Fibroblast of lung (primary cell): ENCODE results near the gene PARVG. TPM values are rescaled to one million over a fixed set of nuclear protein-coding genes. Genes with fewer than 3 reads are reported as not detected.

Experiments used
- DNase-seq, 2 donors: peaks; one replicate each; pipeline versions ENCODE4 v3.0.0 to v3.0.0-alpha.2; 2010; ENCODE audit warnings: low read depth in 2 of 2
- H2AFZ ChIP-seq: 2 replicates; pipeline ENCODE4 v1.5.1; 2012; ENCODE audit warnings: low read length, control low read depth, inconsistent platforms
- H3K27ac ChIP-seq: 2 replicates; pipeline ENCODE4 v1.5.1; 2011; ENCODE audit warnings: low read length, control low read depth; ENCODE audit not compliant: insufficient read depth
- H3K27me3 ChIP-seq: 2 replicates; pipeline ENCODE4 v1.5.1; 2011; ENCODE audit warnings: mild to moderate bottlenecking, low read length; ENCODE audit not compliant: control insufficient read depth, insufficient read depth
- H3K36me3 ChIP-seq: 2 replicates; pipeline ENCODE4 v1.5.1; 2011; ENCODE audit warnings: low read length; ENCODE audit not compliant: control insufficient read depth, insufficient read depth
- H3K4me1 ChIP-seq: 2 replicates; pipeline ENCODE4 v1.5.1; 2011; ENCODE audit warnings: low read length; ENCODE audit not compliant: control insufficient read depth, insufficient read depth; ENCODE audit errors: extremely low read depth
- H3K4me2 ChIP-seq: 2 replicates; pipeline ENCODE4 v1.5.1; 2011; ENCODE audit warnings: low read length, control low read depth; ENCODE audit not compliant: insufficient read depth; ENCODE audit errors: extremely low read depth
- H3K4me3 ChIP-seq, 4 experiments: fragments of 200-600 bp in 1 of 4; sonication (generic) in 1 of 4; replicated peaks in 1 of 4; 2 replicates each; pipeline ENCODE4 v1.5.1; 2011 to 2016; ENCODE audit warnings: low read length in 4 of 4, low read depth in 3 of 4, mild to moderate bottlenecking in 3 of 4, control low read depth in 2 of 4, inconsistent platforms in 1 of 4, mixed read lengths in 1 of 4; ENCODE audit not compliant: insufficient read depth in 1 of 4; ENCODE audit errors: control extremely low read depth in 1 of 4
- H3K79me2 ChIP-seq: 2 replicates; pipeline ENCODE4 v1.5.1; 2012; ENCODE audit warnings: mild to moderate bottlenecking, low read length, inconsistent platforms; ENCODE audit not compliant: control insufficient read depth, insufficient read depth
- H3K9ac ChIP-seq: 2 replicates; pipeline ENCODE4 v1.5.1; 2011; ENCODE audit warnings: mild to moderate bottlenecking, low read length, control low read depth; ENCODE audit not compliant: insufficient read depth
- H3K9me3 ChIP-seq: 2 replicates; pipeline ENCODE4 v1.5.1; 2012; ENCODE audit warnings: low read depth, low read length; ENCODE audit not compliant: control insufficient read depth, insufficient read depth
- H4K20me1 ChIP-seq: 2 replicates; pipeline ENCODE4 v1.5.1; 2011; ENCODE audit warnings: low read length; ENCODE audit not compliant: control insufficient read depth, insufficient read depth; ENCODE audit errors: extremely low read depth
- EZH2 ChIP-seq: IDR thresholded peaks from 2 replicates; pipeline ENCODE4 v1.5.1; 2012; ENCODE audit warnings: low read length, control low read depth, mild to moderate bottlenecking; ENCODE audit errors: missing control alignments
- polyA plus RNA-seq, 2 donors: library from polyadenylated mRNA; depleted of rRNA in 1 of 2; stranded (reverse) in 1 of 2; unstranded in 1 of 2; fragments of >200 nt; gene quantifications; 2 replicates each; pipeline ENCODE4 v1.2.1, GENCODE V29; 2011 to 2012; ENCODE audit warnings: missing spikeins in 1 of 2
- total RNA-seq: library from RNA; depleted of rRNA; stranded (reverse); fragments of >200 nt; gene quantifications from 2 replicates; pipeline ENCODE4 v1.2.1, GENCODE V29; 2014
- TF ChIP-seq, protein P1 (sequence below), 2 donors: IDR thresholded peaks in 1 of 2; conservative IDR thresholded peaks in 1 of 2; 1 replicate in 1 of 2; 2 replicates in 1 of 2; pipeline ENCODE4 v1.5.1; 2011 to 2012; ENCODE audit warnings: low read length in 2 of 2, control low read depth in 1 of 2, inconsistent platforms in 1 of 2, low read depth in 1 of 2, mild to moderate bottlenecking in 1 of 2

The PARVG gene
- total and polyA plus RNA-seq, 2 donors (not counting 1 experiment from before 2014, with no cell fraction given), result not detected

DNA sequence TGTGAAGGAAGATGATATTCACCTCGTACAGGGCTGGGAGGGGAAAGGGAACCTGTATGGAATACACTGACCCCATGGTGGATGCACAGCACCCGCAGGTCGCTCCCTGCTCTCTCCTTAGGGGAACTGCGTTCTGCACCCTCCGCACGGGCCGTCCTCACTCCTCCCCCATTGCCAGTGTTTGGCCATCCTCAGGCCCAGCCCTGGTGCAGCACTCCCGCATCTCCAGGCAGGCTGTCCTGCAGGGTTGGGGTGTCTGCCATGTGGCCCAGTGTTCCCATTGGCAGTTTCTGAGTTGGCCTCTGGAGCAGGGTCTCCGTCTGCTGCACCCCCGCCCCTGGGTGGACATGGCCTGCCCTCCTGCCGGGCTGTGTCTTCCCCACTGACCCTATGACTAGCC lies 19.1 kb upstream of the PARVG start:
- no peaks in the 10 kb centered on the region for H3K36me3 ChIP-seq
- H2AFZ ChIP-seq, result no peak overlapping the region
- H3K9me3 ChIP-seq, result no peaks in the 10 kb centered on the region
- no peak for DNase-seq
- TF ChIP-seq, protein P1, sequence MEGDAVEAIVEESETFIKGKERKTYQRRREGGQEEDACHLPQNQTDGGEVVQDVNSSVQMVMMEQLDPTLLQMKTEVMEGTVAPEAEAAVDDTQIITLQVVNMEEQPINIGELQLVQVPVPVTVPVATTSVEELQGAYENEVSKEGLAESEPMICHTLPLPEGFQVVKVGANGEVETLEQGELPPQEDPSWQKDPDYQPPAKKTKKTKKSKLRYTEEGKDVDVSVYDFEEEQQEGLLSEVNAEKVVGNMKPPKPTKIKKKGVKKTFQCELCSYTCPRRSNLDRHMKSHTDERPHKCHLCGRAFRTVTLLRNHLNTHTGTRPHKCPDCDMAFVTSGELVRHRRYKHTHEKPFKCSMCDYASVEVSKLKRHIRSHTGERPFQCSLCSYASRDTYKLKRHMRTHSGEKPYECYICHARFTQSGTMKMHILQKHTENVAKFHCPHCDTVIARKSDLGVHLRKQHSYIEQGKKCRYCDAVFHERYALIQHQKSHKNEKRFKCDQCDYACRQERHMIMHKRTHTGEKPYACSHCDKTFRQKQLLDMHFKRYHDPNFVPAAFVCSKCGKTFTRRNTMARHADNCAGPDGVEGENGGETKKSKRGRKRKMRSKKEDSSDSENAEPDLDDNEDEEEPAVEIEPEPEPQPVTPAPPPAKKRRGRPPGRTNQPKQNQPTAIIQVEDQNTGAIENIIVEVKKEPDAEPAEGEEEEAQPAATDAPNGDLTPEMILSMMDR (conservative IDR thresholded peaks at IDR 0.05 in 1 of 2, IDR thresholded peaks at IDR 0.05 in 1 of 2; ENCODE audit: low read depth in 1 of 2, low read length in 2 of 2), result no peak
- TF ChIP-seq EZH2, result no peak
- no peak overlapping the region for H3K4me3 ChIP-seq
- H3K4me1 ChIP-seq, result no peaks in the 10 kb centered on the region
- H3K4me2 ChIP-seq, result no peak overlapping the region
- no peak overlapping the region for H3K9ac ChIP-seq
- no peak overlapping the region for H3K27ac ChIP-seq
- H4K20me1 ChIP-seq, result no peaks in the 10 kb centered on the region
- no peaks in the 10 kb centered on the region for H3K79me2 ChIP-seq
- H3K27me3 ChIP-seq, result no peaks in the 10 kb centered on the region

DNA sequence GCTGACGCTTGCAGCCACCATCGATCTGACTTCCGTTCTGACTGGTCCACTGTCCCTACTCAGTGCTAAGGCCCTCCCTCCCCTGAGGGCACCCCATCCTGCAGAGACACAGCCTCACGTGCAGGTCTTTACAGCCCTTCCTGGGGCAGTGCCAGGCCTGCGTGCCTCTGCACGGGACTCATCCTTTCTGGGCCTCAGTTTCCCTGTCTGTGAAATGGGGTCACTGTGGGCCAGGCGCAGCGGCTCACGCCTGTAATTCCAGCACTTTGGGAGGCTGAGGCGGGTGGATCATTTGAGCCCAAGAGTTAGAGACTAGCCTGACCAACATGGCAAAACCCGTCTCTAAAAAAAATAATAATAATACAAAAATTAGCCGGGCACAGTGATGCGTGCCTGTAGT lies 17.8 kb upstream of the PARVG start:
- no peak overlapping the region for H3K27ac ChIP-seq
- H4K20me1 ChIP-seq, result no peaks in the 10 kb centered on the region
- no peaks in the 10 kb centered on the region for H3K9me3 ChIP-seq
- H3K4me2 ChIP-seq, result no peak overlapping the region
- H3K4me3 ChIP-seq, result no peak overlapping the region
- H2AFZ ChIP-seq, result no peak overlapping the region
- no peaks in the 10 kb centered on the region for H3K36me3 ChIP-seq
- H3K4me1 ChIP-seq, result no peaks in the 10 kb centered on the region
- no peaks in the 10 kb centered on the region for H3K27me3 ChIP-seq
- no peaks in the 10 kb centered on the region for H3K79me2 ChIP-seq
- no peak for DNase-seq
- H3K9ac ChIP-seq, result no peak overlapping the region
- TF ChIP-seq, protein P1 (conservative IDR thresholded peaks at IDR 0.05 in 1 of 2, IDR thresholded peaks at IDR 0.05 in 1 of 2; ENCODE audit: low read depth in 1 of 2, low read length in 2 of 2), result no peak
- TF ChIP-seq EZH2, result no peak

DNA sequence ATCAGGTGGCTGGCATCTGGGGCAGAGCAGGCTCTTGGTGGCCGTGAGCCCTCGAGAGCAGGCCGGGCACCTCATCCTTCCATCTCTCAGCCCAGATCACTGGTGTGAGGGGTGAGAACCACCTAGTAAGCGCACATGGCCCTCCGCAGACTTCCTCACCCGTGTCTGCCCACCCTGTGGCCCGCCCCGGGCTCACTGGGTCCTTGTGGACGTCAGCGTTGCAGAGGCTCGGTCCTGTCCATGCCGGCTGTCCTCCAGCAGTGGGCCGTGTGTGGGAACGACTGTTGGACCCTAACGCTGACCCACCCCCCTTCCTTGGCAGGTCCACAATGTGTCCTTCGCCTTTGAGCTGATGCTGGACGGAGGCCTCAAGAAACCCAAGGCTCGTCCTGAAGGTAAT lies 17.2 kb upstream of the PARVG start:
- TF ChIP-seq EZH2, result no peak
- TF ChIP-seq, protein P1 (conservative IDR thresholded peaks at IDR 0.05 in 1 of 2, IDR thresholded peaks at IDR 0.05 in 1 of 2; ENCODE audit: low read depth in 1 of 2, low read length in 2 of 2), result no peak
- no peak for DNase-seq

More for the DNA sequence above, 17.2 kb upstream of the PARVG start:
- no peaks in the 10 kb centered on the region for H4K20me1 ChIP-seq
- no peaks in the 10 kb centered on the region for H3K36me3 ChIP-seq
- no peaks in the 10 kb centered on the region for H3K4me1 ChIP-seq
- H3K9me3 ChIP-seq, result no peaks in the 10 kb centered on the region
- no peak overlapping the region for H2AFZ ChIP-seq
- no peak overlapping the region for H3K4me3 ChIP-seq
- H3K27ac ChIP-seq, result no peak overlapping the region
- H3K4me2 ChIP-seq, result no peak overlapping the region
- H3K79me2 ChIP-seq, result no peaks in the 10 kb centered on the region
- no peak overlapping the region for H3K9ac ChIP-seq
- no peaks in the 10 kb centered on the region for H3K27me3 ChIP-seq
